ENCODE measurements around the gene GFOD2.

GRCh38 chr16:67699265-67699664, 19.9 kb downstream of the GFOD2 start:
- no peak for TF ChIP-seq RARB (CRISPR knock-in tag; IDR thresholded peaks at IDR 0.05)
- no peak for TF ChIP-seq TSHZ2 (CRISPR knock-in tag; IDR thresholded peaks at IDR 0.05)
- no peak for TF ChIP-seq ARNTL (CRISPR knock-in tag; IDR thresholded peaks at IDR 0.05; ENCODE audit: borderline replicate concordance, low read depth)
- TF ChIP-seq ZFP30 (CRISPR knock-in tag; IDR thresholded peaks at IDR 0.05), result no peak
- no peak for TF ChIP-seq PPARA (CRISPR knock-in tag; IDR thresholded peaks at IDR 0.05; ENCODE audit: borderline replicate concordance)
- no peak for TF ChIP-seq ZFP3 (CRISPR knock-in tag; IDR thresholded peaks at IDR 0.05)
- TF ChIP-seq PATZ1 (CRISPR knock-in tag; IDR thresholded peaks at IDR 0.05; ENCODE audit: borderline replicate concordance), result no peak
- no peak for TF ChIP-seq CREB5 (CRISPR knock-in tag; IDR thresholded peaks at IDR 0.05; ENCODE audit: low read depth)
- no peak for TF ChIP-seq ISL1 (CRISPR knock-in tag; IDR thresholded peaks at IDR 0.05)
- TF ChIP-seq TOX (CRISPR knock-in tag; IDR thresholded peaks at IDR 0.05; ENCODE audit: borderline replicate concordance), result no peak
- TF ChIP-seq POU6F1 (CRISPR knock-in tag; IDR thresholded peaks at IDR 0.05; ENCODE audit: borderline replicate concordance, low read depth), result no peak
- no peak for TF ChIP-seq ESRRG (CRISPR knock-in tag; IDR thresholded peaks at IDR 0.05)
- TF ChIP-seq OSR1 (CRISPR knock-in tag; IDR thresholded peaks at IDR 0.05), result no peak

Data from SK-N-SH treated with all-trans-retinoic acid at 6 μM for 48 hours (cell line).